Upper lobe of left lung (tissue), 4 donors: ENCODE data around the gene C17orf107.

Experiments
- POLR2A ChIP-seq, 4 donors: fragments of 450-650 bp; IDR thresholded peaks; one replicate each; pipeline ENCODE4 v1.5.1; 2016 to 2017; ENCODE audit warnings: antibody characterized with exemption in 4 of 4, mild to moderate bottlenecking in 2 of 4
- TF ChIP-seq, protein P1 (sequence below), 6 experiments: fragments of 450-650 bp in 4 of 6; fragments of 200-600 bp in 2 of 6; sonication (generic) in 2 of 6; IDR thresholded peaks; one replicate each; pipeline ENCODE4 v1.5.1; 2016 to 2019; ENCODE audit warnings: antibody characterized with exemption in 6 of 6

DNA sequence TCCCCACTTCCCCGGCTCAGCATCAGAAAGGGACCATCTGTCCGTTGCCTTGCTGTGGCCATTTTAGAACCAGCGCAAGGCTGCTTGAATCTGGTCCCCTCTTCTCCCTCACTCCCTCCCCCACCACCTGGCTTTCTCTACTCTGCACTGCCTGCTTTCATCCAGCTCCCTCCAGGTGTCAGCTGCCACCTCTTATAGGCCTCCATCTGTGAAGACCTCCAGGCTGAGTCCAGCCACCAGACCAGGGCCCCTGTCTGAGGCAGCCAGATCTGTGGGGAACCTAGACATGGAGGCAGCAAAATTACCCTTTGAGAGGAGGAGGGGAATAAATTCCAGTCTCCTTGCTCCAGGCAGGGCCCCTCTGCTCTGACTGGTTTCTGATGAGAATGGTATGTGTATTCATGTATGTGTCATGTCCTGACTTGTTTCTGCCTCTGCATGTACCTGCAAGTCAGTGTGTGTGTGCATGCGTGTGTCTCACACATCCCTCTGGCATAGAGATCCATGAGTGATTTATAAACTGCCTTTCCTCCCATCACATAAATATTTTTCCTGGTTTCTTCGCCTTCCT, 45.1 kb upstream of the C17orf107 start:
- TF ChIP-seq, protein P1, sequence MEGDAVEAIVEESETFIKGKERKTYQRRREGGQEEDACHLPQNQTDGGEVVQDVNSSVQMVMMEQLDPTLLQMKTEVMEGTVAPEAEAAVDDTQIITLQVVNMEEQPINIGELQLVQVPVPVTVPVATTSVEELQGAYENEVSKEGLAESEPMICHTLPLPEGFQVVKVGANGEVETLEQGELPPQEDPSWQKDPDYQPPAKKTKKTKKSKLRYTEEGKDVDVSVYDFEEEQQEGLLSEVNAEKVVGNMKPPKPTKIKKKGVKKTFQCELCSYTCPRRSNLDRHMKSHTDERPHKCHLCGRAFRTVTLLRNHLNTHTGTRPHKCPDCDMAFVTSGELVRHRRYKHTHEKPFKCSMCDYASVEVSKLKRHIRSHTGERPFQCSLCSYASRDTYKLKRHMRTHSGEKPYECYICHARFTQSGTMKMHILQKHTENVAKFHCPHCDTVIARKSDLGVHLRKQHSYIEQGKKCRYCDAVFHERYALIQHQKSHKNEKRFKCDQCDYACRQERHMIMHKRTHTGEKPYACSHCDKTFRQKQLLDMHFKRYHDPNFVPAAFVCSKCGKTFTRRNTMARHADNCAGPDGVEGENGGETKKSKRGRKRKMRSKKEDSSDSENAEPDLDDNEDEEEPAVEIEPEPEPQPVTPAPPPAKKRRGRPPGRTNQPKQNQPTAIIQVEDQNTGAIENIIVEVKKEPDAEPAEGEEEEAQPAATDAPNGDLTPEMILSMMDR (IDR thresholded peaks at IDR 0.05), result no peak
- no peak for TF ChIP-seq POLR2A (IDR thresholded peaks at IDR 0.05)
